Measurements from ENCODE around the gene TBC1D22A. TPM values are rescaled to one million over a fixed set of nuclear protein-coding genes. Genes with fewer than 3 reads are reported as not detected.

Gene TBC1D22A
- total and polyA plus RNA-seq, 8 donors = 14.4 to 33.5 (median 15.7) TPM

- peaks cover 0 to 8% of the 10 kb centered on the region in 2 donors for H3K4me1 ChIP-seq
- intact Hi-C loops (cut with DNase I) = no loop called here
- no peaks in the 10 kb centered on the region for H3K27me3 ChIP-seq
- no peak overlapping the region for H3K27ac ChIP-seq
- no peak overlapping the region for H3K4me3 ChIP-seq
- no peak for TF ChIP-seq CTCF (IDR thresholded peaks at IDR 0.05)
- H3K36me3 ChIP-seq = peaks cover 0 to 33% of the 10 kb centered on the region in 2 donors
- DNase-seq = no peak
- no peaks in the 10 kb centered on the region for H3K9me3 ChIP-seq
- no peak for ATAC-seq
These were observed 45.0 kb downstream of the TBC1D22A start for GRCh38 chr22:46807458-46807857.

- ATAC-seq (no peak), DNase-seq (no peak)
- H3K4me1 ChIP-seq = peaks cover 1 to 2% of the 10 kb centered on the region in 2 donors
- H3K4me3 ChIP-seq = no peak overlapping the region
- H3K27me3 ChIP-seq = no peaks in the 10 kb centered on the region
- no peaks in the 10 kb centered on the region for H3K9me3 ChIP-seq
- H3K27ac ChIP-seq = no peak overlapping the region
- no peak for TF ChIP-seq CTCF (IDR thresholded peaks at IDR 0.05)
- intact Hi-C loops (cut with DNase I) = no loop called here
- peaks cover 0 to 27% of the 10 kb centered on the region in 2 donors for H3K36me3 ChIP-seq
These were observed 46.9 kb downstream of the TBC1D22A start for GRCh38 chr22:46809153-46809885.

GRCh38 chr22:46810856-46811786 lies 48.7 kb downstream of the TBC1D22A start:
- no peak overlapping the region for H3K27ac ChIP-seq
- intact Hi-C loops (cut with DNase I) = no loop called here
- ATAC-seq = no peak
- no peak for TF ChIP-seq CTCF (IDR thresholded peaks at IDR 0.05)
- H3K9me3 ChIP-seq = no peaks in the 10 kb centered on the region
- no peaks in the 10 kb centered on the region for H3K27me3 ChIP-seq
- peaks cover 12 to 17% of the 10 kb centered on the region in 2 donors for H3K4me1 ChIP-seq
- H3K4me3 ChIP-seq = no peak overlapping the region
- peak in 1 of 4 donors; percentile 40 for DNase-seq
- H3K36me3 ChIP-seq = peaks cover 0 to 18% of the 10 kb centered on the region in 2 donors

- DNase-seq (peak in 1 of 4 donors; percentile 36), ATAC-seq (no peak)
- no peak for TF ChIP-seq CTCF (IDR thresholded peaks at IDR 0.05)
- Histone ChIP-seq H3K4me1 (peaks cover 21 to 26% of the 10 kb centered on the region in 2 donors), H3K27ac (no peak overlapping the region), H3K9me3 (no peaks in the 10 kb centered on the region), H3K27me3 (no peaks in the 10 kb centered on the region), H3K36me3 (peaks cover 0 to 17% of the 10 kb centered on the region in 2 donors), H3K4me3 (no peak overlapping the region)
- intact Hi-C loops (cut with DNase I) = no loop called here
These were observed 49.7 kb downstream of the TBC1D22A start for GRCh38 chr22:46812034-46812605.

Measured in left lung (tissue), 10 donors.